OCI-LY1 (cell line): ENCODE results near the gene CSF3R.

Experiments used
- CTCF ChIP-seq: fragments of 200-600 bp; sonication (generic), shearing (Covaris generic); IDR thresholded peaks from 2 replicates; pipeline ENCODE4 v1.5.1; 2017; ENCODE audit warnings: mild to moderate bottlenecking, antibody characterized with exemption, low read length, moderate library complexity, mixed read lengths
- EZH2 ChIP-seq: fragments of 200-600 bp; sonication (generic), shearing (Covaris generic); IDR thresholded peaks from 2 replicates; pipeline ENCODE4 v1.8.0; 2017; ENCODE audit warnings: borderline replicate concordance, mixed run types, mild to moderate bottlenecking, antibody characterized with exemption, low read length, moderate library complexity, mixed read lengths

DNA sequence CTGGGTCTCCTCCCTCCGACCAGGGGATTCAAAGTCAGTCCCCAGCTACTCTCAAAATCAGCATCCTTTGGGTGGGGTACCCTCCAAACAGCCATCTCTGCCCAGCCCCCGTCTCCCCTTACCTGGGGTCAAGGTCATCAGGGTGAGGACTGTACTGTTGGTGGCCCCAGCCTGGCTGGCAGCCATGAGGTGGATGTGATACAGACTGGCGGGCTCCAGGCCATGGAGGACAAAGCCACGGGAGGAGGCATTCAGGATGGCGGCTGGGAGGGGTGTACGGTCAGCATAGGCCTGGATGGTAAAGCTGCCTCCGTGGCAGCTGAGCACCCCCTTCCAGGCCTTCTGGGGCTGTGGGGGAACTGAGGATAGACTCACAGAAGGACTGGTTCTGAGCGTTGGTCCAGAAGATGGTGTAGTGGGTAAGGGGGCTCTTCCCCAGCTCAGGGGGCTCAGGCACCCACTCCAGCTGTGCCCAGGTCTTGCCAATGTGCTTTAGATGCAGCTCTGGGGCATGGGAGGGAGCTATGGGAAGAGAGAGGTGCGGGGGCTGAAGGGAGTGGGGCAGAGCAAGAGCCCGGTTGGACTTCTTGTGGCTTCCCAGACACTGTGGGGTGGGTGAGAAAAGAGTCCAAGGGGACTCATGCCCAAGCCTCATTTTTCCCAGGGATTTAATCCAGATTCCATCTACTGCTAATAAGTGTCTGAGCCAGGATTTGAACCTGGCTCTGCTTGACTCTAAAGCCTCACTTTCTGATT is 14.8 kb downstream of the CSF3R start:
- TF ChIP-seq CTCF: no peak
- no peak for TF ChIP-seq EZH2
